RWPE1 (cell line): ENCODE data around the gene ALDH1L2.

Source experiments
- CTCF ChIA-PET: fragments of 350-600 bp; sonication (Branson Sonifier 250); formaldehyde crosslinking; extraction: SDS; loops from one replicate; lab custom pipeline; 2021; lab: Yijun Ruan, JAX
- POLR2A ChIA-PET: fragments of 400-600 bp; formaldehyde crosslinking; extraction: SDS; loops from one replicate; lab custom pipeline; 2020; ENCODE audit warnings: antibody characterized with exemption; ENCODE audit not compliant: low non-redundant PET; lab: Yijun Ruan, JAX
- DNase-seq: peaks from one replicate; pipeline ENCODE4 v3.0.0; 2012; ENCODE audit warnings: low spot score
- H3K27ac ChIP-seq: fragments of 450-650 bp; 2 replicates; pipeline ENCODE4 v1.5.1; 2017
- TF ChIP-seq, protein P1 (sequence below): fragments of 450-650 bp; conservative IDR thresholded peaks from 2 replicates; pipeline ENCODE4 v1.5.1; 2017; ENCODE audit warnings: low read depth, mild to moderate bottlenecking

The ALDH1L2 gene

DNA sequence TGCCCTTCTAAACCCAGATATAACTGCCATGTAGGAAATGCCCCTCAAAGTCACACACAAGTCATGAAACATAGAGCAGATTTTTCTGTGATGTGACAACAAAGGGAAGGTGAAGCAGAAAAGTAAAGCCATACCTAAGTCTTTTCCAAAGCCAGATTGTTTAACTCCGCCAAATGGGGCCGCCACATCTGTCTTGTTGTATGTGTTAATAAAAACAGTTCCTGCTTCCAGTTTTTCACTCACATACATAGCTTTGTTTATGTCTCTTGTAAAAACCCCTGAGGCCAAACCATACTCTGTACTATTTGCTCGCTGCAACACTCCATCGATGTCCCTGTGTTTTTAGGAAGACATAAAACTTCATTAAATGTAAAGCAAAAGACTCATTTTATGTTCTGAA lies 57.8 kb downstream of the ALDH1L2 start:
- no peak for DNase-seq
- ChIA-PET CTCF (no interaction called here), POLR2A (no interaction called here)
- TF ChIP-seq, protein P1, sequence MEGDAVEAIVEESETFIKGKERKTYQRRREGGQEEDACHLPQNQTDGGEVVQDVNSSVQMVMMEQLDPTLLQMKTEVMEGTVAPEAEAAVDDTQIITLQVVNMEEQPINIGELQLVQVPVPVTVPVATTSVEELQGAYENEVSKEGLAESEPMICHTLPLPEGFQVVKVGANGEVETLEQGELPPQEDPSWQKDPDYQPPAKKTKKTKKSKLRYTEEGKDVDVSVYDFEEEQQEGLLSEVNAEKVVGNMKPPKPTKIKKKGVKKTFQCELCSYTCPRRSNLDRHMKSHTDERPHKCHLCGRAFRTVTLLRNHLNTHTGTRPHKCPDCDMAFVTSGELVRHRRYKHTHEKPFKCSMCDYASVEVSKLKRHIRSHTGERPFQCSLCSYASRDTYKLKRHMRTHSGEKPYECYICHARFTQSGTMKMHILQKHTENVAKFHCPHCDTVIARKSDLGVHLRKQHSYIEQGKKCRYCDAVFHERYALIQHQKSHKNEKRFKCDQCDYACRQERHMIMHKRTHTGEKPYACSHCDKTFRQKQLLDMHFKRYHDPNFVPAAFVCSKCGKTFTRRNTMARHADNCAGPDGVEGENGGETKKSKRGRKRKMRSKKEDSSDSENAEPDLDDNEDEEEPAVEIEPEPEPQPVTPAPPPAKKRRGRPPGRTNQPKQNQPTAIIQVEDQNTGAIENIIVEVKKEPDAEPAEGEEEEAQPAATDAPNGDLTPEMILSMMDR, result no peak
- H3K27ac ChIP-seq, result no peak overlapping the region

DNA sequence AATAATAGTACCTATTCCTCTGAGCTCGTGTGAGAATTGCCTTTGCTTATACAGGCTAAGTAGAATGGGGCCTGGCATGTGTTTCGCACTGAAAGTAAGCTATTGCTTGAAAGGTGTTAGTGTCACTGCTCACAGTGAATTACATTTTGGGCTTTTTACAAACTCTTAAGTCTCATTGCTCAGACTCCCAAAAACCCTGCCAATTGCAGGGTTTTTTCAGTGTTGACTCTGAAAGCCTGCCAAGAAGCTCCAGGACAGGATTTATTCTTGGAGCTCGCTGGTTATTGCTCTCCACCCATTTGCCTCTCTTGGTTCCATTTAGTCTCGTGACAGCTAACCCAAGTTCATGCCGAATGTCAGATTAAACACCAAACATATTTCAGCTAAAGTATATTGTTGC lies 58.4 kb downstream of the ALDH1L2 start:
- POLR2A ChIA-PET, result interaction anchor here (0.6 kb wide), 1 partner anchor 334 kb away, joined by 5 read pairs; no protein-coding TSS in a partner anchor

DNA sequence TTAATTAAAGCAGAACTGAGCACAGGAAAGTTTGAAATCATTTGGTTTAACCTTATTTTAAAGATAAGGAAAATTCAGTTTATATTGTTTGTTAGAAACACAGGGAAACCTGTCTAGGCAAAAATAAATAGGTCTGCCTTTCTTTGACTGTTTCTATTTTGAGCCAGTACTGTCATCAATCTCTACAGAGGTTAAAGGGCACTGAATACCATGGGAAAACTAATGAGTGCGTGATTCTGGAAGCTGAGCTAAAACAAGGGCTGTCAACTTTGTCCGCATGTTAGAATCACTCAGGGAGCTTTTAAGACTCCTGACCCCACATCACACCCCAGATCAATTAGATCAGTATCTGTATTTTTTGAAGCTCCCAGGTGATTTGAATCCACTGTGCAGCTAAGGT lies 59.3 kb downstream of the ALDH1L2 start:
- DNase-seq, result no peak
- TF ChIP-seq, protein P1, result no peak
- ChIA-PET POLR2A (no interaction called here), CTCF (interaction anchor here (0.5 kb wide), 1 partner anchor 778 kb away, joined by 5 read pairs; no protein-coding TSS in a partner anchor)
- no peak overlapping the region for H3K27ac ChIP-seq

More for the DNA sequence above, 58.4 kb downstream of the ALDH1L2 start:
- TF ChIP-seq, protein P1, result no peak
- CTCF ChIA-PET, result no interaction called here
- H3K27ac ChIP-seq, result no peak overlapping the region
- no peak for DNase-seq

DNA sequence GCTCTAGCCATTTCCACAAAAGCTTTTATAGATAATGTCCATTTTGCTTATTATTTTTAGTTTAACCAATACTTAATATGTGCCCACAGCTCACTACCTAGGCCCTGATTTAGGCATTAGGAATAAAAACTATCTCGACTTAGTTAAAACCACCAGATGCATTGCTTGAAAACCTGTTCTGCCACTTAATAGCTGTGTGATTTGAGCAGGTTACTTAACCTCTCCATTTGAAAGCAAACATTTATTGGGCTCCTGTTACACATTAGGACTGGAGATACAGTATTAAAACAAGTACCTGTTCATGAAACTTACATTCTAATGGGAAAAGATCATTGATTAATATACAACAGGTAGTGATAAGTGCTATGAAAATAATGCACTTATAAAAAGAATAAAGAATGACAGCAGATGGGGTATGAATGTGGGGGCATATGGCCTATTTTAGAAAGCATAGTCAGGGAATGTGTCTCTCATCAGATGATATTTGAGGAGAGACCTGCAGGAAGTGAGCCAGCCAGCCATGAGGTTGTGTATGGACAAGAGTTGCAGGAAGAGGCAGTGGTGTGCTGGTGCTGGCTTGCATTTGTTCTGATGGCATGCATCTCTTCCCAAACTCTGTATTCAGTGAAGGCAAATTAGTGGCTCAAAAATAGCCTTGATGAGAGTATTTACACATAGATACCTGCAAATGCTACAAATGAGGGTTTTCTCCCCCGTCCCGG lies 63.9 kb downstream of the ALDH1L2 start:
- ChIA-PET CTCF (no interaction called here), POLR2A (no interaction called here)
- TF ChIP-seq, protein P1, result no peak
- no peak for DNase-seq
- H3K27ac ChIP-seq, result no peak overlapping the region

DNA sequence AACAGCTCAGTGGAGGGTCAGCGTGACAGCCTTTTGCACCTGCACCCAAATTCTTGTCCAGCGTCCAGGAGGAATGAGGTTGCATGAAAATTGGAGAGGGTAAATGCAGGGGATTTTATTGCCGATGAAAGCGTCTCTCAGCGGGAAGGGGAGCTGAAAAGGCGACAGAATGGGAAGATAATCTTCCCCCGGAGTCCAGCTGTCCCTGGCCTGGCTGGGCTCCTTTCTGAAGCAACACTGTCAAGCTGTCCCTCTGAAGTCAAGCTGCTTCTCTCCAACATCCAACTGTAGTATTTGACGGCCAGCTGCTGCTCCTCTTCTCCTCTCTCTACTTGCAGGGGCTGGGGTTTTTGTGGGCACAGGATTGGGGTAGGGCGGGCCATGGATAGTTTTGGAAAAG lies 65.5 kb downstream of the ALDH1L2 start:
- CTCF ChIA-PET, result no interaction called here

DNA sequence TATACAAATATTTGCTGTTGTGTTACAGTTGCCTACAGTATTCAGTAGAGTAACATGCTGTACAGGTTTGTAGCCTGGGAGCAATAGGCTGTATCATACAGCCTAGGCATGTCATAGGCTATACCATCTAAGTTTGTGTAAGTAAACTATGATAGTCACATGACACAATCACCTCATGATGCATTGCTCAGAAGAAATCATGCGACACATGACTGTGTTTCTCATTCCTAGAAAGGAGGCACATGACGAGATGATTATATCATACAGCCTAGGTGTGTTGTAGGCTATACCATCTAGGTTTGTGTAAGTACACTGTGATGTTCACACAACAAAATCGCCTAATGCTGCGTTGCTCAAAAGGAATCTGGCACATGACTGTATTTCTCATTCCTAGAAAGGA lies 66.2 kb downstream of the ALDH1L2 start:
- TF ChIP-seq, protein P1, result no peak
- DNase-seq, result no peak
- ChIA-PET CTCF (no interaction called here), POLR2A (no interaction called here)
- no peak overlapping the region for H3K27ac ChIP-seq

More for the DNA sequence above, 65.5 kb downstream of the ALDH1L2 start:
- no peak overlapping the region for H3K27ac ChIP-seq
- POLR2A ChIA-PET, result no interaction called here
- no peak for DNase-seq
- TF ChIP-seq, protein P1, result no peak
